IMR-90 (cell line): ENCODE results near the gene SMOC1. TPM values are rescaled to one million over a fixed set of nuclear protein-coding genes. Genes with fewer than 3 reads are reported as not detected.
"Not testable (repeated sequence)": the region's sequence is repeated elsewhere in the genome, so short reads cannot be mapped to it uniquely, and the experiment has no call there.

ENCODE experiments used
- ATAC-seq: fragments of 200-7000 bp; cut with Tn5 transposase; 2 replicates; pipeline ENCODE4 v1.9.1; 2020; ENCODE audit warnings: low read depth, mild to moderate bottlenecking, moderate library complexity
- BruUV-seq: library from RNA; stranded (reverse); fragments of 400-500 nt; replicated peaks from 2 replicates; lab custom pipeline; 2021; lab: Mats Ljungman, UMichigan
- CTCF ChIA-PET: fragments of 300-600 bp; formaldehyde crosslinking; extraction: SDS; loops from one replicate; lab custom pipeline; 2021; ENCODE audit warnings: antibody characterized with exemption; lab: Yijun Ruan, JAX
- POLR2A ChIA-PET: fragments of 300-600 bp; sonication (Branson Sonifier 250); formaldehyde crosslinking; loops from one replicate; lab custom pipeline; 2022; ENCODE audit warnings: antibody characterized with exemption; ENCODE audit not compliant: unreplicated experiment; lab: Charles Lee
- DNase-seq: peaks from one replicate; pipeline ENCODE4 v3.0.0; 2013
- H2AFZ ChIP-seq: replicated peaks from 2 replicates; pipeline ENCODE3; 2013; ENCODE audit warnings: low read length, mild to moderate bottlenecking; ENCODE audit not compliant: poor library complexity
- H2AK5ac ChIP-seq: 2 replicates; pipeline ENCODE4 v1.6.1; 2013; ENCODE audit warnings: low read depth, low read length, inconsistent platforms
- H2AK9ac ChIP-seq: replicated peaks from 2 replicates; pipeline ENCODE3; 2013; ENCODE audit warnings: mild to moderate bottlenecking, low read depth, low read length, moderate library complexity; ENCODE audit not compliant: poor library complexity
- H2BK120ac ChIP-seq: 2 replicates; pipeline ENCODE4 v1.6.1; 2013; ENCODE audit warnings: low read depth, low read length, inconsistent platforms
- H2BK15ac ChIP-seq: 3 replicates; pipeline ENCODE4 v1.6.1; 2013; ENCODE audit warnings: low read depth, low read length, inconsistent platforms
- H2BK20ac ChIP-seq: 2 replicates; pipeline ENCODE4 v1.6.1; 2013; ENCODE audit warnings: low read depth, mild to moderate bottlenecking, inconsistent platforms, low read length, moderate library complexity
- H2BK5ac ChIP-seq: 2 replicates; pipeline ENCODE4 v1.6.1; 2013; ENCODE audit warnings: mild to moderate bottlenecking, low read depth, low read length, inconsistent platforms; ENCODE audit not compliant: poor library complexity, severe bottlenecking
- H3K14ac ChIP-seq: replicated peaks from 2 replicates; pipeline ENCODE4 v1.6.1; 2013; ENCODE audit warnings: low read depth, low read length, inconsistent platforms
- H3K18ac ChIP-seq: 2 replicates; pipeline ENCODE4 v1.6.1; 2013; ENCODE audit warnings: low read depth, low read length, control low read depth
- H3K23ac ChIP-seq: 2 replicates; pipeline ENCODE4 v1.6.1; 2013; ENCODE audit warnings: low read depth, low read length, inconsistent platforms
- H3K27ac ChIP-seq: 2 replicates; pipeline ENCODE4 v1.5.1; 2013; ENCODE audit warnings: mild to moderate bottlenecking, control low read depth, low read length; ENCODE audit not compliant: insufficient read depth
- H3K27me3 ChIP-seq: 2 replicates; pipeline ENCODE4 v1.6.1; 2013; ENCODE audit warnings: low read length; ENCODE audit not compliant: control insufficient read depth, insufficient read depth
- H3K36me3 ChIP-seq: 2 replicates; pipeline ENCODE4 v1.6.1; 2013; ENCODE audit warnings: low read length, mixed read lengths; ENCODE audit not compliant: control insufficient read depth, insufficient read depth
- H3K4ac ChIP-seq: 2 replicates; pipeline ENCODE4 v1.6.1; 2013; ENCODE audit warnings: low read depth, low read length, inconsistent platforms
- H3K4me1 ChIP-seq: 2 replicates; pipeline ENCODE4 v1.6.1; 2013; ENCODE audit warnings: low read length, mixed read lengths; ENCODE audit not compliant: control insufficient read depth, insufficient read depth
- H3K4me2 ChIP-seq: 2 replicates; pipeline ENCODE4 v1.6.1; 2013; ENCODE audit warnings: low read depth, mild to moderate bottlenecking, control low read depth, low read length, moderate library complexity
- H3K4me3 ChIP-seq: 2 replicates; pipeline ENCODE4 v1.5.1; 2013; ENCODE audit warnings: low read depth, mild to moderate bottlenecking, control low read depth, low read length, moderate library complexity; ENCODE audit not compliant: insufficient read depth
- H3K56ac ChIP-seq: 2 replicates; pipeline ENCODE4 v1.6.1; 2013; ENCODE audit warnings: low read length, inconsistent platforms; ENCODE audit not compliant: insufficient read depth; ENCODE audit errors: extremely low read depth
- H3K79me1 ChIP-seq, 2 experiments: 2 replicates each; pipeline ENCODE4 v1.6.1; 2013; ENCODE audit warnings: low read length in 2 of 2, inconsistent platforms in 1 of 2, low read depth in 1 of 2
- H3K9ac ChIP-seq: 2 replicates; pipeline ENCODE4 v1.6.1; 2013; ENCODE audit warnings: low read depth, low read length, control low read depth
- H3K9me1 ChIP-seq: 2 replicates; pipeline ENCODE4 v1.6.1; 2013; ENCODE audit warnings: low read length, inconsistent platforms; ENCODE audit not compliant: insufficient read depth
- H3K9me3 ChIP-seq: 2 replicates; pipeline ENCODE4 v1.6.1; 2013; ENCODE audit warnings: low read length; ENCODE audit not compliant: control insufficient read depth, insufficient read depth
- H4K20me1 ChIP-seq: 2 replicates; pipeline ENCODE4 v1.6.1; 2013; ENCODE audit warnings: low read length, inconsistent platforms; ENCODE audit not compliant: insufficient read depth
- H4K5ac ChIP-seq: 2 replicates; pipeline ENCODE4 v1.6.1; 2013; ENCODE audit warnings: mild to moderate bottlenecking, low read depth, low read length, control low read depth
- H4K8ac ChIP-seq, 2 experiments: 2 replicates each; pipeline ENCODE4 v1.6.1; 2013; ENCODE audit warnings: low read depth in 2 of 2, low read length in 2 of 2, control low read depth in 1 of 2, inconsistent platforms in 1 of 2
- H4K91ac ChIP-seq: 2 replicates; pipeline ENCODE4 v1.6.1; 2013; ENCODE audit warnings: low read depth, low read length, inconsistent platforms; ENCODE audit not compliant: insufficient read depth
- CEBPB ChIP-seq: IDR thresholded peaks from 2 replicates; pipeline ENCODE4 v1.6.1; 2012; ENCODE audit warnings: low read depth, low read length, improper control_type of control experiment
- POLR2A ChIP-seq: IDR thresholded peaks from 2 replicates; pipeline ENCODE4 v1.6.1; 2012; ENCODE audit warnings: mild to moderate bottlenecking, low read depth, low read length
- RAD21 ChIP-seq: IDR thresholded peaks from 2 replicates; pipeline ENCODE4 v1.6.1; 2012; ENCODE audit warnings: low read length, improper control_type of control experiment
- WGBS, 2 experiments: methylation state at CpG; one replicate each; pipeline versions ENCODE4 v1.1.5 to v1.1.7; 2013; ENCODE audit warnings: missing lambda C conversion rate in 2 of 2; ENCODE audit not compliant: insufficient read length in 1 of 2; ENCODE audit errors: extremely low coverage in 2 of 2; 5-methylcytosine and 5-hydroxymethylcytosine counted together
- dilution Hi-C: fragments of 300-500 bp; cut with HindIII; formaldehyde crosslinking; loops from one replicate; pipeline ENCODE4 v1.14.3; 2018; ENCODE audit warnings: low sequenced_read_pairs; ENCODE audit not compliant: unreplicated experiment
- in situ Hi-C: fragments of 300-500 bp; cut with MboI; formaldehyde crosslinking; loops from 3 replicates; pipeline ENCODE4 v1.14.3; 2019; ENCODE audit warnings: low sequenced_read_pairs, inconsistent platforms, mixed read lengths
- intact Hi-C: fragments of 100-400 bp; cut with micrococcal nuclease; formaldehyde crosslinking; loops from 2 replicates; pipeline ENCODE4 v1.10.0; 2022
- polyA plus RNA-seq, 3 experiments: library from polyadenylated mRNA; depleted of rRNA; stranded (reverse); fragments of >200 nt; gene quantifications; 2 replicates each; pipeline ENCODE4 v1.2.3, GENCODE V29; 2012; ENCODE audit warnings: low replicate concordance in 1 of 3
- total RNA-seq: library from RNA; depleted of rRNA; stranded (reverse); fragments of >200 nt; gene quantifications from 2 replicates; pipeline ENCODE4 v1.2.3, GENCODE V29; 2012

The SMOC1 gene
- total and polyA plus RNA-seq, 2 of the 4 experiments (the other 2 are of a cell fraction) = 0.90 to 4.1 TPM

DNA sequence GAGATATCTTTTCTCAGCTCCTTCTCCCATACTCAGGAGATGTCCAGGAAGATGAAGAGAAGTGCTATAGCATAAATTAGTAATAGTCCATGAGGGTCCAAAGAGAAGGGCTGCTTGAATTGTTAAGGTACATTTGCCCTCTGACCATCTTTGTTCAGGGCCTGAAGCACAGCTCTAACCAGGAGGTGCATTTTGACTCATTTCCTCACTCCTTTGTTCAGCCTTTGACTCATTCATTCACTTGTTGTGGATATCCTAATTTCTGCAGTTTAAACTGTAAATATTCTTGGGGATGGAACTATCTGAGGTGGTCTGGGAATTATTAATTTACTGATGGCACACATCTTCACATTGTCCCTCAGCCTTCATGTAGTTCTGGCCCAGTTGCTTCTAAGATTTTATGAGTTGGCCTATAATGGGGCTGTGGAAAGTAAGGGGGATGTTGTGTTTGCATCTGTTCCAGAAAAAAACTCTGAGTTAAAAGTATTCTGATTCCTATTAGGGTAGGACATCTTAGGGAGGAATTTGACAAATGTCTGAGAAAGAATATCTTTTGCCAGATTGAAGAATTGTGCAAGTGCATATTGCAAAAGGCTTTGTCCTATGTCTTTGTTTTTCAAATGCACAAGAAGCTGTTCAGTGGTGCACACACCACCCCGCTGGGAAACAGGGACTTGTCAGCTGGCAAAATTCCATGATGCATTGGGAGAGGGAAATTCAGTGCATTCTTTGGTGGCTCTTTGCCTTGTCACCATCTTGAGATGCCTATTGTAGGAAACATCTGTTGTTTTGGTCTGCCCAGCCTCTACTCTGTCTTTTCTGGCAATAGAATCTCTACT lies 22.1 kb downstream of the SMOC1 start:
- Histone ChIP-seq H4K20me1 (no peaks in the 10 kb centered on the region), H3K27me3 (no peaks in the 10 kb centered on the region), H2BK5ac (peak overlapping the region; percentile 45), H3K9me1 (no peaks in the 10 kb centered on the region), H2AK9ac (no peak overlapping the region), H4K8ac (no peak overlapping the region), H3K23ac (no peak overlapping the region; the same call in 1 of the 2 replicates), H3K4me1 (peaks cover 6% of the 10 kb centered on the region), H4K91ac (no peak overlapping the region; the same call in 1 of the 2 replicates), H3K4ac (no peak overlapping the region), H3K27ac (peak overlapping the region; percentile 48; the same call in 1 of the 2 replicates), H3K36me3 (no peaks in the 10 kb centered on the region; the same call in 1 of the 2 replicates), H2BK20ac (0 out of 2 replicates have a peak overlapping the region, but pooled peaks have one; percentile 29), H3K4me2 (no peak overlapping the region), H3K9me3 (peaks cover 6% of the 10 kb centered on the region; the same call in 1 of the 2 replicates), H2BK120ac (no peak overlapping the region), H3K18ac (peak overlapping the region; percentile 77), H2AK5ac (no peak overlapping the region), H2AFZ (no peak overlapping the region), H3K14ac (no peak overlapping the region), H4K5ac (0 out of 2 replicates have a peak overlapping the region, but pooled peaks have one; percentile 44), H3K79me1 (peaks cover 0 to 9% of the 10 kb centered on the region in 2 experiments; a peak in 2 of 4 replicates), H3K9ac (no peak overlapping the region), H3K4me3 (no peak overlapping the region), H3K56ac (no peak overlapping the region), H2BK15ac (no peak overlapping the region)
- dilution Hi-C loops = no loop called here
- in situ Hi-C loops = no loop called here
- CTCF ChIA-PET = no interaction called here
- intact Hi-C loops = no loop called here
- POLR2A ChIA-PET = no interaction called here
- BruUV-seq = no TSS peak
- ATAC-seq = peak; percentile 75
- TF ChIP-seq POLR2A (no peak), RAD21 (no peak), CEBPB (0 out of 2 replicates have a peak, but pooled peaks have one; percentile 22)
- 0% methylated on average over 1 of the region's 1 CpG; no CpG with 5 or more reads in 1 of the 2 experiments for WGBS, 2 experiments
- DNase-seq = peak; percentile 52

DNA sequence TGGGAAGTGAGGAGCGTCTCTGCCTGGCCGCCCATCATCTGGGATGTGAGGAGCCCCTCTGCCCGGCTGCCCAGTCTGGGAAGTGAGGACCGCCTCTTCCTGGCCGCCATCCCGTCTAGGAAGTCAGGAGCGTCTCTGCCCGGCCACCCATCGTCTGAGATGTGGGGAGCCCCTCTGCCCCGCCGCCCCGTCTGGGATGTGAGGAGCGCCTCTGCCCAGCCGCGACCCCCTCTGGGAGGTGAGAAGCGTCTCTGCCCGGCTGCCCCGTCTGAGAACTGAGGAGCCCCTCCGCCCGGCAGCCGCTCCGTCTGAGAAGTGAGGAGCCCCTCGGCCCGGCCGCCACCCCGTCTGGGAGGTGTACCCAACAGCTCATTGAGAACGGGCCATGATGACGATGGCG lies 23.8 kb downstream of the SMOC1 start:
- H3K9ac ChIP-seq, H2BK15ac ChIP-seq, H4K91ac ChIP-seq, in situ Hi-C loops, H3K4me3 ChIP-seq, DNase-seq, H3K23ac ChIP-seq, H3K4me1 ChIP-seq, H4K5ac ChIP-seq, H3K9me1 ChIP-seq, H3K36me3 ChIP-seq, H4K20me1 ChIP-seq, intact Hi-C loops, BruUV-seq, H2BK120ac ChIP-seq, H2BK20ac ChIP-seq, H4K8ac ChIP-seq, H3K14ac ChIP-seq, ATAC-seq, H3K4ac ChIP-seq, H2AK5ac ChIP-seq, H3K18ac ChIP-seq, dilution Hi-C loops, CTCF ChIA-PET, H3K79me1 ChIP-seq, H3K4me2 ChIP-seq, H3K56ac ChIP-seq, H2AFZ ChIP-seq, H3K27ac ChIP-seq, H2BK5ac ChIP-seq, H3K9me3 ChIP-seq, POLR2A ChIA-PET, H3K27me3 ChIP-seq, H2AK9ac ChIP-seq: not testable (repeated sequence)
- WGBS, 2 experiments = no CpG with 5 or more reads among the region's 29 CpGs
